Stimulated activated CD8-positive, alpha-beta memory T cell treated with anti-CD3 and anti-CD28 coated beads, Interleukin-15, amount 100 ng/mL, for 24 hours (primary cell): ENCODE results near the gene SCNN1A.

Experiments
- DNase-seq: peaks from one replicate; pipeline ENCODE4 v3.0.0-alpha.2; 2020; ENCODE audit warnings: low read depth

Gene SCNN1A

GRCh38 chr12:6317693-6318439 is 57.5 kb downstream of the SCNN1A start:
- no peak for DNase-seq

GRCh38 chr12:6316921-6317692 is 58.3 kb downstream of the SCNN1A start:
- DNase-seq = no peak

GRCh38 chr12:6315704-6316597 is 59.4 kb downstream of the SCNN1A start:
- no peak for DNase-seq

- no peak for DNase-seq
Observed at GRCh38 chr12:6315184-6315583, 60.2 kb downstream of the SCNN1A start.

- DNase-seq = no peak
Observed at GRCh38 chr12:6314776-6315175, 60.6 kb downstream of the SCNN1A start.

GRCh38 chr12:6313326-6313940 is 61.9 kb downstream of the SCNN1A start:
- DNase-seq = no peak

GRCh38 chr12:6312529-6313325 is 62.6 kb downstream of the SCNN1A start:
- DNase-seq = no peak

- no peak for DNase-seq
Observed at GRCh38 chr12:6311822-6312528, 63.4 kb downstream of the SCNN1A start.

GRCh38 chr12:6310771-6311610 is 64.4 kb downstream of the SCNN1A start:
- no peak for DNase-seq

GRCh38 chr12:6307529-6307928 is 67.8 kb downstream of the SCNN1A start:
- DNase-seq = no peak

- no peak for DNase-seq
Observed at GRCh38 chr12:6306599-6307220, 68.7 kb downstream of the SCNN1A start.

GRCh38 chr12:6306151-6306550 is 69.2 kb downstream of the SCNN1A start:
- DNase-seq = no peak

- no peak for DNase-seq
Observed at GRCh38 chr12:6303071-6303470, 72.3 kb downstream of the SCNN1A start.

GRCh38 chr12:6302621-6303020 is 72.7 kb downstream of the SCNN1A start:
- DNase-seq = no peak

- DNase-seq = no peak
Observed at GRCh38 chr12:6301721-6302120, 73.6 kb downstream of the SCNN1A start.

- no peak for DNase-seq
Observed at GRCh38 chr12:6297170-6297569, 78.2 kb downstream of the SCNN1A start.
